Stimulated activated CD4-positive, alpha-beta T cell treated with anti-CD3 and anti-CD28 coated beads, Interleukin-12 subunit alpha, Interleukin-12 subunit beta, amount 100 ng/mL, for 48 hours (primary cell): ENCODE data around the gene CLDN9.

ENCODE experiments used
- DNase-seq, 3 donors: peaks; one replicate each; pipeline ENCODE4 v3.0.0-alpha.2; 2020; ENCODE audit warnings: low read depth in 2 of 3, low spot score in 1 of 3

CLDN9 gene

DNA sequence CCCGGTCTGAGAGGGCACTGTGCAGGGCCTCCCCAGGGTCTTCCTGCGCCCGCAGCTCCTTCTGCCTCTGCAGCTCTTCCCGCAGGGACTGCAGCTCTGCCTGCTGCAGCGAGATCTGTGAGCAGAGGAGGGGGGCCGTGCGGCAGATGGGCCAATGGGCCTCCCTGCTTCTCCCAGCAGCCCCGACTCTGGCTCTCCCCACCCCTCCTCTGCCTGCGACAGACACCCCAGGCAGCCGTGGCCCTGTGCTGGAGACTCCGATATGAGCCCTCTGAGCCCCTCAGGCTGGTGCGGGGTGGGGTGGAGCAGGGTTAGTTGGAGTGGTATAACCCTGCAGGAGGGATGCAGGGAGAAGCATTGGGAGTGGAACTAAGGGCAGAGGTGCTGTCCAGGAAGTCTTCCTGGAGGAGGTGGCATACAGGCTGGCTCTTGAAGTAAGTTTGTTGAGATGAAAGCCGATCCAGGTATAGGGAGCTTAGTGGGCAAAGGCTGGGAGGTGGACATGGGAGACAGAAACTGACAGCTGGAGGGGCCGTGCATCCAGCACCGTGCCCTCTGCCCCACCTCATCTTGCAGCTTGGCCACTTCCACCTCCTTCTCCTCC lies 16.1 kb downstream of the CLDN9 start:
- DNase-seq, result no peak

DNA sequence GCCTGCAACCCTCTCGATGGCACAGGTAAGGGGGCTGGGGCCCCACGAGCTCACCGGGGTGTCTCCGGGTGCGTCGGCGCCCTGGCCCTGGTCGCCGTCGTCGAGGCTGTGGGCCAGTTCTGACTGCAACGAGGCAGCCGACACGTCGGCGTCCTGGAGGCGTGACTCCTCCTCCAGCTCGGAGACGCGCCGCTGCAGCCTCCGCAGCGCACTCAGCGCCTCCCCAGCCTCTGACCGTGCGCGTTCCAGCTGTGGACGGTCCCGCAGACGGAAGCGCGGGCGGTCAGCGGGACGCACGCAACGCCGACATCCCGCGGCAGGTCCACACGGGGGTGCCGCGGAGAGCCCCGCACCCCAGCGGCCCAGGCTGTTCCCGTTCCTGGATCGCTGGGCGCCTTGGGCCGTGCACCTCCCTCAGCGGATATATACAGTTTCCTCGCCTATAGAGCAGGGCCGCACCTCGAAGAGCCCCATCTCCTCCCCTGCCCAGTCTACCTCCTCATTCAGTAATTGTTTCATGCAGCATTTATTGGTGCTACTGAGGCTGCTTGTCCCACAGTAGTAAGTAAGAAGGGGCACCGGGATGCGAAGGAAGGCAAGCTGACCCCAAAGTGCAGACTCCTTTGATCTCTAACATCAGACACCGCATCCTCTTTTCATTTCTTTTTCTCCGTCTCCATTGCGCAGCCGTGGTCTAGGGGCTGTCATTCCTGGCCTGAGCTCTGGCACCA lies 16.9 kb downstream of the CLDN9 start:
- no peak for DNase-seq

DNA sequence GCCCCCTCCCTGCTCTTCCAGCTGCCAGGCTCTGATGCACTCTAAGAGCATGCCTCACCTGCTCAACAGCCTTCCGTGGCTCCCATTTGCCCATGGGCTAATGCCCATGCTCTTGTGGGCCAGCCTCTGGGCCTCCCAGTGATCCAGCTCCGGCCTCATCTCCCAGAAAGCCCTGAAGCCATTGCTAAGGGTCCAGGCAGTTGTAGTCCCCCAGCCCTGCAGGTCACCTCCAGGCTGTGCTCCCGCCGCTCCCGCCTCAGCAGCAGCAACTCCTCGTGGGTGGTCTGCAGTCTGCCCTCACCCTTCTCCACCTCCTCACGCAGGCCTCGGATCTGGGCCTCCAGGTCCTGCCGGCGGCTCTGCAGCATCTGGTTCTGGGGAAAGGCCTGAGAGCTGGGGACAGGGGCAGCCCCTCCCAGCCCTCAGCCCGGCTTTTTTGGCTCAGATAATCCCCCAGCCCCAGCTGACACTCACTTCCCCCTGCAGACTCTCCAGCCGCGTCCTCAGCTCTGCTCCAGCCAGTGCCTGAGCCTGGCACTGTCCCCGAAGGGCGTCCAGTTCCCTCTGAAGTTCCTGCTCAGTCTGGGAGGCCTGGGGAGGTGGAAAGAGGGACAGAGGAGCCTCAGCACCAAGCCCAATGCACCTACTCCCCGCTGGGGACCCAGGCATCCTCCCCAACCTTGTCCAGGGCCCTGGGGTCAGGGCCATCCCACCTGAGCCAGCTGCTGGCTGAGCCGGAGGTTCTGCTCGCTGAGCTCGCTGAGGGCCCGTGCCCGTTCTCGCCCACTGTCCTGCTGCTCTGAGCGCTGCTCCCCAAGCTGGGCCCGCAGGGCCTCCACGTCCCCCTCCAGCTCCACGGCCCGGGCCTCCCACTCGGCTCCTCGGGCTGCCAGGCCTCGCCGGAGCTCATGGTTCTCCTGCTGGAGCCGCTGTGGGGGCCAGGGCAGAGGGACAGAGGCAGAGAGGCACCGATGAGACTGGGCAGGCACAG lies 17.8 kb downstream of the CLDN9 start:
- no peak for DNase-seq

DNA sequence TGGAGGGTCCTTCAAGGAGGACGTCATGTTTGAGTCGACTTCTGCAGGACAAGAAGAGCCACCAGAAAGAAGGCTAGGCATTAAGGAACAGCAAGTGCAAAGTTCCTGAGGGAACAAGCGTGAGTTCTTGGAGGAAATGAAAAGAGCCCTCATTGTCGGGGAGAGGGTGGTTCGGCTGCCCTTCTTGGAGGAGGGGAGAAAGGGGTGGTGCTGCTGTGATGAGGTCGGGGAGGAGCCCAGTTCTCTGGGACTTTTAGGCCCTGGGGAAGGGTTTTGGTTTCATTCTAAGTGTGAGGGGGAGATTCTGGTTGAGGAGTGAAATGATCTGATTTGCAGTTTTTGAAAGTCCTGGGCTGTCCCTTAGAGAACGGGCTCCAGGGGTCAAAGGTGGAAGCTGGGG lies 19.9 kb downstream of the CLDN9 start:
- DNase-seq, result no peak

DNA sequence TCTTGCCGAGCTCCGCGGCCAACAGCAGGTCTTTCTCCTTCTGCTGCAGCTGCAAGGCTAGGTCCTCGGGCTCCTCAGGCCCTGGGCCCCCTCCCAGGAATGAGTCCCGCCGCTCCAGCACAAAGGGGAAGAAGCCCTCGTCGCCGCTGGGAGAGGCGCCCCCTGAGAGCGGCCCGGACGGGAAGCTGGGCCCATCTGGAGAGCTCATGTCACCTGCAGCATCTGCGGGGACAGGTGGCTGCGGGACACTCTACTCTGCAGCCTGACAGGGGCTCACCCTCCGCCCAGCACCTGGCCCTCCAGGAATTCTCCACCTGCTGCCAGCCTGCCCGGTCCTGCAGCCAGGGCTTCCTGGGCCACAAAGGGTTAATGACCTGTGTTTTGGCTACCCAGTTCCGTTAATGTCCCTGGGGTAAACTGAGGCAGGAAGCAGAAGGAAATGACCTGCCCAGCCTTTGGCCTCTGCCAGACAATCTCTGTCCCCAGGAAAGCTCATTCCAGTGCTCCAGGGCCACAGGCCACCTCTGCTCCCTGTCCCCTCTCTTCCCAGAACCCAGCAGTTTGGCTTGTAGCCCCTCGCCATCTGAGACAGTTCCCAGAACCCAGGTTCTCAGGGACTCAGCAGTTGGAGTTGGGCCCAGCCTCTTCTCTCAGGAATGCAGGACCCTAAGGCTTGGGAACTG lies 22.7 kb downstream of the CLDN9 start:
- DNase-seq, result no peak

- DNase-seq, result no peak
Observed at GRCh38 chr16:3035972-3036725, 23.4 kb downstream of the CLDN9 start.

GRCh38 chr16:3036726-3037315 lies 24.1 kb downstream of the CLDN9 start, which contains the start of gene BICDL2:
Gene BICDL2 (minus strand): TSS chr16:3036944. CDS start chr16:3035496, 1,448 bp downstream.
- DNase-seq, result no peak

DNA sequence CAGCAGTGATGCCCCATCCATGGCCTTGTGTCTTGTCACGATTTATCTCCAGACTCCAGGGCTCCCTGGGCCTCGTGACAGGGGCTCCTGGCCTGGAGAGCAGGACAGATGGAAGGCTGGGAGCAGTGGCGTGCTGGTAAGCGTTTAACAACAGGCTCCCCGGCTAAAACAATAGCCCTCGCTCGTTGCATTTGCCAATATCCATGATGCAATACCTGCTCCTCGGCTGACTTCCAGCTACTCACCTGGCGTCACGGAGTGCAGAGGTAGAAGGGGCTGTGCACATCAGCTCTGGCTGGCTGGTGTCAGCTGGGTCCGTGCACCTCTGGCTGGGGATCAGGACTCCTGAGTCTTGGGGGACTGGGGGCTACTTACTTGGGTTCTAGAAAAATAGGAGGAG lies 25.5 kb downstream of the CLDN9 start:
- DNase-seq, result no peak

GRCh38 chr16:3038896-3039295 lies 26.2 kb downstream of the CLDN9 start:
- DNase-seq, result no peak

DNA sequence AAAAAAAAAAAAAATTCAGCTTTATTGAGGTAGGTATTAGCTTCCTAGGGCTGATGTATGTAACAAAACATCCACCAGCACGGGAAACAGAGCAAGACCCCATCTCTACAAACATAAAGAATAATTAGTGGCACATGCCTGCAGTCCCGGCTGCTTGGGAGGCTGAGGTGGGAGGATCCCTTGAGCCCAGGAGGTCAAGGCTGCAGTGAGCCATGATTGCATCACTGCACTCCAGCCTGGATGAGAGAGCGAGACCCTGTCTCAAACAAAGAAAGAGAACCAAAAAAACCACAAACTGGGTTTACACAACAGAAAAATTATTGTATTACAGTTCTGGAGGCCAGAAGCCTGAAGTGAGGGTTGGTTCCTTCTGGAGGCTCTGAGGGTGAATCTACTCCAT lies 29.7 kb downstream of the CLDN9 start:
- DNase-seq, result no peak

DNA sequence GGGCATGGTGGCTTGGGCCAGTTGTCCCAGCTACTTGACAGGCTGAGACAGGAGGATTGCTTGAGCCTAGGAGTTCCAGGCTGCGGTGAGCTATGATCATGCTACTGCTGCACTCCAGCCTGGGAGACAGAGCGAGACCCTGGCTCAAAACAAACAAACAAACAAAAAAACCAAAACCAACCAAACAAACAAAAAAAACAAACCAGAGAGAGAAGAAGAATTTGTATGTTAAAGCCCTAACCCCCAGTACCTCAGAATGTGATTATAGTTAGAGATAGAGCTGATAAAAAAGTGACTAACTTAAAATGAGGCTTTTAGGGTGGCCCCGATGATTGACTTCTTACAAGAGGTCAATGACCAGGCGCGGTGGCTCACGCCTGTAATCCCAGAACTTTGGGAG lies 32.0 kb downstream of the CLDN9 start:
- no peak for DNase-seq

GRCh38 chr16:3045758-3046640 lies 33.3 kb downstream of the CLDN9 start, which contains the start of gene MMP25:
Gene MMP25 (plus strand): TSS chr16:3046561. CDS start chr16:3046918, 357 bp downstream.
- DNase-seq, result no peak

DNA sequence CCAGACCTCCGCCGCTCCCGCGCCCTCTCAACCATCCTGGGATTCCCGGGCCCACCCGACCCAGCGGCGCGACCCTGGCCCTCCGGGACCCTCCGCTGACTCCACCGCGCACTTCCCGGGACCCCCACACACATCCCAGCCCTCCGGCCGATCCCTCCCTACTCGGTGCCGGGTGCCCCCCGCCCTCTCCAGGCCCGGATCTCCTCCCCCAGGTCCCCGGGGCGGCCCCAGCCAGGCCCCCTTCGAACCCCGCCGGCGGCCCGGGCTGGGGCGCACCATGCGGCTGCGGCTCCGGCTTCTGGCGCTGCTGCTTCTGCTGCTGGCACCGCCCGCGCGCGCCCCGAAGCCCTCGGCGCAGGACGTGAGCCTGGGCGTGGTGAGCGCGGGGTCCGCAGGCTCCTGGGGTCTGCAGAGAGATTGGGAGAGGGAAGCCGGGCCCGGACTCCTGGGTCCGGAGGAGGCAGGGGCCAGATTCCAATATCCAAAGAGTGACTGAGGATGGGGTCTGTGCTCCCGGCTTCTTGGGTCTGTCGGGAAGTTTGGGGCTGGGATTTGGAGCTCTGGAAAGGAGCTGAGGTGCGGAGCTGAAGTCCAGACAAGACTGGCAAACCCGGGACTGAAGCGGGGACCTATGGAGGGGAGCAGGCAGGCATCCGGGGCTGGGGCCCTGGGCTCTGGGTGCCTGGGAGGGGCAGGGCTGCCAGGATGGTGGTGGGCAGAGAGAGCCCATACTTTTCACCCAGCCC lies 34.1 kb downstream of the CLDN9 start:
- no peak for DNase-seq

DNA sequence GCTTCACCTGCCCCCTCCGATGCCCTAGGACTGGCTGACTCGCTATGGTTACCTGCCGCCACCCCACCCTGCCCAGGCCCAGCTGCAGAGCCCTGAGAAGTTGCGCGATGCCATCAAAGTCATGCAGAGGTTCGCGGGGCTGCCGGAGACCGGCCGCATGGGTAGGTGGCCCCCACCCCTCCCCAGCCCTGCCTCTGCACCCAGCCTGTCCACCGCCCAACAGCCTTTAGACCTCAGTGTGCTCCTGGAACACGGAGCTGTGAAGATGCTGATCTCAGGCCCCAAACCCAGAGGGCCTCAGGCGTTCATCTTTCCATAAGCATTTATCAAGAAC lies 34.6 kb downstream of the CLDN9 start:
- DNase-seq, result no peak

DNA sequence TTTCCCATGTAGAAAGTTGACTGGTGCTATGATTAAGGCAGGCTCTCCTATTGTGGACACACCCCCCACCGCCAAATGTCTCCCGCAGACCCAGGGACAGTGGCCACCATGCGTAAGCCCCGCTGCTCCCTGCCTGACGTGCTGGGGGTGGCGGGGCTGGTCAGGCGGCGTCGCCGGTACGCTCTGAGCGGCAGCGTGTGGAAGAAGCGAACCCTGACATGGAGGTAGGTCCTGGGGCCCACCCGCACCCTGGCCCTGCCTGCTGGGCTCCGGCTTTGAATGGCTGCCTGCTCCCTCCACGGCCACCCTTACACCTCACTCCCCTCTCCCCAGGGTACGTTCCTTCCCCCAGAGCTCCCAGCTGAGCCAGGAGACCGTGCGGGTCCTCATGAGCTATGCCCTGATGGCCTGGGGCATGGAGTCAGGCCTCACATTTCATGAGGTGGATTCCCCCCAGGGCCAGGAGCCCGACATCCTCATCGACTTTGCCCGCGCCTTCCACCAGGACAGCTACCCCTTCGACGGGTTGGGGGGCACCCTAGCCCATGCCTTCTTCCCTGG lies 37.3 kb downstream of the CLDN9 start:
- DNase-seq, result no peak

DNA sequence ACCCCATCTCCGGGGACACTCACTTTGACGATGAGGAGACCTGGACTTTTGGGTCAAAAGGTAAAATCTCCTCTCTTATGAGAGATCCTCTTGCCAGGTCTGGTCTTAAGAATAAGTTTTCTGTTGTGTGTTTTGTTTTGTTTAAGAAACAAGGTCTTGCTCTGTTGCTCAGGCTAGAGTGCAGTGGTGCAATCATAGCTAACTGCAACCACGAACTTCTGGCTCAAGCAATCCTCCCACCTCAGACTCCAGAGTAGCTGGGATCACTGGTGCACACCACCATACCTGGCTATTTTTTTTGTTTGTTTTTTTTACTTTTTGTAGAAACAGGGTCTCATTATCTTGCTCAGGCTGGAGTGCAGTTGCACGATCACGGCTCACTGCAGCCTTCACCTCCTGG lies 37.8 kb downstream of the CLDN9 start:
- no peak for DNase-seq

DNA sequence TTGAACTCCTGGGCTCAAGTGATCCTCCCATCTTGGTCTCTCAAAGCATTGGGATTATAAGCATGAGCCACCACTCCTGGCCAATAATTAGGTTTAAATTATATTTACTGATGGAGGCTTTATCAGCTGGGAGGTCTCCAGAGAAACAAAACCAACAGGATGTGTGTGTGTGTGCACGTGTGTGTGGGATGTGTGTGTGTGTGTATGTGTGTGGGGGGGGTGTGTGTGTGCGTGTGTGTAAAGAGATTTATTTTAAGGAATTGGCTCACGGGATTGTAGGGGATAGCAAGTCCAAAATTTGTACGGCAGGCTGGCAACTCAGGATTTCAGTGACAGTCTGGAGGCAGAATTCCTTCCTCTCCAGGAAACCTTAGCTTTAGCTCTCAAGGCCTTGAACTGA lies 38.3 kb downstream of the CLDN9 start:
- no peak for DNase-seq

DNA sequence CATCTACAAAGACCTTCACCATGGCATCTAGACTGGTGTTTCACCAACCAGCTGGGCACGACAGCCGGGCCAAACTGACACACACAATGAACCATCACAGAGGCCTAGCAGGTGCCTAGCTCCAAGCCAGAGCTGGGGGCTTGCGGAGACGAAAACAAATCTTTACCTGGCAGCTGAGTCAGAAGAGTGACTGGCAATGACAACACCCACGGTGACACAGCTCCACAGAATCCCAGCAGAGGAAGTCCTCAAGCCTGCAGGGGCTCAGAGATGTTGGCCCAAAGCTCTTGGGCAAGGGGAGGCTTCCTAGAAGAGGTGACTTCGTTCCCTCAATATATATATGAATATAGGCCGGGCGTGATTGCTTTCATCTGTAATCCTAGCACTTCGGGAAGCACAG lies 38.8 kb downstream of the CLDN9 start:
- no peak for DNase-seq
